ENCODE measurements around the gene PLEKHA8.

The PLEKHA8 gene

GRCh38 chr7:30032310-30033125, 4.3 kb downstream of the PLEKHA8 start:
- H3K4me1 ChIP-seq (ENCODE audit: insufficient read depth, low read length, poor library complexity, severe bottlenecking) = peaks cover 43% of the 10 kb centered on the region
- H4K20me1 ChIP-seq (ENCODE audit: insufficient read depth, low read length, poor library complexity, severe bottlenecking) = peaks cover 13% of the 10 kb centered on the region
- no peak overlapping the region for H3K4me3 ChIP-seq (ENCODE audit: low read length, poor library complexity, severe bottlenecking)
- H3K9me2 ChIP-seq (replicated peaks; ENCODE audit: low read depth, low read length) = no peaks in the 10 kb centered on the region
- TF ChIP-seq EZH2phosphoT487 (IDR thresholded peaks at IDR 0.05; ENCODE audit: borderline replicate concordance) = no peak
- no peak for TF ChIP-seq CTCF (conservative IDR thresholded peaks at IDR 0.05; ENCODE audit: low read length)
- H3K4me2 ChIP-seq (ENCODE audit: low read depth, low read length, poor library complexity, severe bottlenecking) = peak overlapping the region; percentile 99
- no peak overlapping the region for H2AFZ ChIP-seq (ENCODE audit: low read length)
- H3K9me3 ChIP-seq (ENCODE audit: insufficient read depth, low read depth, low read length) = no peaks in the 10 kb centered on the region
- no peaks in the 10 kb centered on the region for H3F3A ChIP-seq (ENCODE audit: low read depth)
- H3K36me3 ChIP-seq (ENCODE audit: insufficient read depth, low read length) = no peaks in the 10 kb centered on the region
- H3K27me3 ChIP-seq (ENCODE audit: insufficient read depth, low read length, poor library complexity, severe bottlenecking) = no peaks in the 10 kb centered on the region
- H3K9ac ChIP-seq (ENCODE audit: low read depth, low read length, poor library complexity, severe bottlenecking) = no peak overlapping the region
- peaks cover 54% of the 10 kb centered on the region for H3K79me2 ChIP-seq (ENCODE audit: insufficient read depth, low read length)

GRCh38 chr7:30034501-30034900, 6.3 kb downstream of the PLEKHA8 start:
- H3K27me3 ChIP-seq (ENCODE audit: insufficient read depth, low read length, poor library complexity, severe bottlenecking) = no peaks in the 10 kb centered on the region
- peaks cover 11% of the 10 kb centered on the region for H4K20me1 ChIP-seq (ENCODE audit: insufficient read depth, low read length, poor library complexity, severe bottlenecking)
- H3K4me3 ChIP-seq (ENCODE audit: low read length, poor library complexity, severe bottlenecking) = no peak overlapping the region
- no peak overlapping the region for H2AFZ ChIP-seq (ENCODE audit: low read length)
- H3K4me1 ChIP-seq (ENCODE audit: insufficient read depth, low read length, poor library complexity, severe bottlenecking) = peaks cover 43% of the 10 kb centered on the region
- no peaks in the 10 kb centered on the region for H3K9me3 ChIP-seq (ENCODE audit: insufficient read depth, low read depth, low read length)
- no peaks in the 10 kb centered on the region for H3K36me3 ChIP-seq (ENCODE audit: insufficient read depth, low read length)
- peak overlapping the region; percentile 36 for H3K4me2 ChIP-seq (ENCODE audit: low read depth, low read length, poor library complexity, severe bottlenecking)
- H3K9me2 ChIP-seq (replicated peaks; ENCODE audit: low read depth, low read length) = no peaks in the 10 kb centered on the region
- H3F3A ChIP-seq (ENCODE audit: low read depth) = no peaks in the 10 kb centered on the region
- no peak overlapping the region for H3K9ac ChIP-seq (ENCODE audit: low read depth, low read length, poor library complexity, severe bottlenecking)
- H3K79me2 ChIP-seq (ENCODE audit: insufficient read depth, low read length) = peaks cover 55% of the 10 kb centered on the region
- no peak for TF ChIP-seq CTCF (conservative IDR thresholded peaks at IDR 0.05; ENCODE audit: low read length)
- TF ChIP-seq EZH2phosphoT487 (IDR thresholded peaks at IDR 0.05; ENCODE audit: borderline replicate concordance) = no peak

- Histone ChIP-seq H3K4me1 (ENCODE audit: insufficient read depth, low read length, poor library complexity, severe bottlenecking) (peaks cover 31% of the 10 kb centered on the region), H3K36me3 (ENCODE audit: insufficient read depth, low read length) (no peaks in the 10 kb centered on the region), H3K9me2 (replicated peaks; ENCODE audit: low read depth, low read length) (no peaks in the 10 kb centered on the region), H3K27me3 (ENCODE audit: insufficient read depth, low read length, poor library complexity, severe bottlenecking) (no peaks in the 10 kb centered on the region), H3K4me3 (ENCODE audit: low read length, poor library complexity, severe bottlenecking) (no peak overlapping the region), H3K4me2 (ENCODE audit: low read depth, low read length, poor library complexity, severe bottlenecking) (no peak overlapping the region), H3K79me2 (ENCODE audit: insufficient read depth, low read length) (peaks cover 55% of the 10 kb centered on the region; the same call in 1 of the 2 replicates), H3K9ac (ENCODE audit: low read depth, low read length, poor library complexity, severe bottlenecking) (no peak overlapping the region), H4K20me1 (ENCODE audit: insufficient read depth, low read length, poor library complexity, severe bottlenecking) (no peaks in the 10 kb centered on the region), H2AFZ (ENCODE audit: low read length) (no peak overlapping the region), H3F3A (ENCODE audit: low read depth) (no peaks in the 10 kb centered on the region), H3K9me3 (ENCODE audit: insufficient read depth, low read depth, low read length) (no peaks in the 10 kb centered on the region)
- TF ChIP-seq CTCF (conservative IDR thresholded peaks at IDR 0.05; ENCODE audit: low read length) (no peak), EZH2phosphoT487 (IDR thresholded peaks at IDR 0.05; ENCODE audit: borderline replicate concordance) (no peak)
Measured at GRCh38 chr7:30036220-30036619, 8.0 kb downstream of the PLEKHA8 start.

All from Loucy (cell line).